IMR-90 (cell line): ENCODE data around the gene RBFOX2.

Experiments used
- CTCF ChIP-seq: conservative IDR thresholded peaks from 2 replicates; pipeline ENCODE4 v1.5.1; 2012; ENCODE audit warnings: mild to moderate bottlenecking, low read depth, low read length, improper control_type of control experiment
- MAFK ChIP-seq: IDR thresholded peaks from 2 replicates; pipeline ENCODE4 v1.6.1; 2012; ENCODE audit warnings: low read depth, low read length, improper control_type of control experiment
- NFE2L2 ChIP-seq: fragments of 150-350 bp; IDR thresholded peaks from 2 replicates; pipeline ENCODE4 v1.6.1; 2016; ENCODE audit warnings: low read depth, mild to moderate bottlenecking, low read length
- RAD21 ChIP-seq: IDR thresholded peaks from 2 replicates; pipeline ENCODE4 v1.6.1; 2012; ENCODE audit warnings: low read length, improper control_type of control experiment

GRCh38 chr22:35712672-35713071 lies 316.0 kb downstream of the RBFOX2 start:
- TF ChIP-seq NFE2L2 (no peak), CTCF (no peak), RAD21 (no peak), MAFK (no peak)
